ENCODE results near the gene ACOXL.

ACOXL gene

GRCh38 chr2:110843959-110844510 is 111.7 kb downstream of the ACOXL start:
- Histone ChIP-seq H3F3A (ENCODE audit: control insufficient read depth, insufficient read depth) (no peaks in the 10 kb centered on the region), H3K9me2 (replicated peaks; ENCODE audit: control insufficient read depth, low read length) (no peaks in the 10 kb centered on the region), H3K79me2 (ENCODE audit: control insufficient read depth, low read length) (no peaks in the 10 kb centered on the region), H3K4me3 (ENCODE audit: low read length) (no peak overlapping the region), H4K20me1 (ENCODE audit: control insufficient read depth, insufficient read depth, low read depth, low read length) (no peaks in the 10 kb centered on the region), H3K27ac (ENCODE audit: low read depth, low read length) (no peak overlapping the region), H3K36me3 (ENCODE audit: control insufficient read depth, low read length) (no peaks in the 10 kb centered on the region), H3K27me3 (ENCODE audit: control insufficient read depth, low read length) (peaks cover 22% of the 10 kb centered on the region), H3K9me3 (ENCODE audit: control insufficient read depth, insufficient read depth, low read length) (no peaks in the 10 kb centered on the region), H3K4me2 (ENCODE audit: low read length) (no peak overlapping the region), H3K4me1 (ENCODE audit: control insufficient read depth, low read length) (peaks cover 6% of the 10 kb centered on the region; the same call in 1 of the 2 replicates)
- TF ChIP-seq, protein P1, sequence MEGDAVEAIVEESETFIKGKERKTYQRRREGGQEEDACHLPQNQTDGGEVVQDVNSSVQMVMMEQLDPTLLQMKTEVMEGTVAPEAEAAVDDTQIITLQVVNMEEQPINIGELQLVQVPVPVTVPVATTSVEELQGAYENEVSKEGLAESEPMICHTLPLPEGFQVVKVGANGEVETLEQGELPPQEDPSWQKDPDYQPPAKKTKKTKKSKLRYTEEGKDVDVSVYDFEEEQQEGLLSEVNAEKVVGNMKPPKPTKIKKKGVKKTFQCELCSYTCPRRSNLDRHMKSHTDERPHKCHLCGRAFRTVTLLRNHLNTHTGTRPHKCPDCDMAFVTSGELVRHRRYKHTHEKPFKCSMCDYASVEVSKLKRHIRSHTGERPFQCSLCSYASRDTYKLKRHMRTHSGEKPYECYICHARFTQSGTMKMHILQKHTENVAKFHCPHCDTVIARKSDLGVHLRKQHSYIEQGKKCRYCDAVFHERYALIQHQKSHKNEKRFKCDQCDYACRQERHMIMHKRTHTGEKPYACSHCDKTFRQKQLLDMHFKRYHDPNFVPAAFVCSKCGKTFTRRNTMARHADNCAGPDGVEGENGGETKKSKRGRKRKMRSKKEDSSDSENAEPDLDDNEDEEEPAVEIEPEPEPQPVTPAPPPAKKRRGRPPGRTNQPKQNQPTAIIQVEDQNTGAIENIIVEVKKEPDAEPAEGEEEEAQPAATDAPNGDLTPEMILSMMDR (IDR thresholded peaks at IDR 0.05; ENCODE audit: low read depth, low read length, poor library complexity, severe bottlenecking), result no peak
- no peak for TF ChIP-seq EZH2phosphoT487 (IDR thresholded peaks at IDR 0.05; ENCODE audit: borderline replicate concordance, low read length)

- Histone ChIP-seq H3K4me1 (ENCODE audit: control insufficient read depth, low read length) (peaks cover 6% of the 10 kb centered on the region; the same call in 1 of the 2 replicates), H3K9me3 (ENCODE audit: control insufficient read depth, insufficient read depth, low read length) (no peaks in the 10 kb centered on the region), H3K4me2 (ENCODE audit: low read length) (no peak overlapping the region), H3K9me2 (replicated peaks; ENCODE audit: control insufficient read depth, low read length) (no peaks in the 10 kb centered on the region), H3K27me3 (ENCODE audit: control insufficient read depth, low read length) (peaks cover 11% of the 10 kb centered on the region), H3F3A (ENCODE audit: control insufficient read depth, insufficient read depth) (no peaks in the 10 kb centered on the region), H3K27ac (ENCODE audit: low read depth, low read length) (no peak overlapping the region), H3K36me3 (ENCODE audit: control insufficient read depth, low read length) (no peaks in the 10 kb centered on the region), H3K4me3 (ENCODE audit: low read length) (no peak overlapping the region), H3K79me2 (ENCODE audit: control insufficient read depth, low read length) (no peaks in the 10 kb centered on the region), H4K20me1 (ENCODE audit: control insufficient read depth, insufficient read depth, low read depth, low read length) (no peaks in the 10 kb centered on the region)
- TF ChIP-seq EZH2phosphoT487 (IDR thresholded peaks at IDR 0.05; ENCODE audit: borderline replicate concordance, low read length), result no peak
- TF ChIP-seq, protein P1 (IDR thresholded peaks at IDR 0.05; ENCODE audit: low read depth, low read length, poor library complexity, severe bottlenecking), result no peak
These were observed 115.3 kb downstream of the ACOXL start for GRCh38 chr2:110847651-110848050.

- Histone ChIP-seq H3K79me2 (ENCODE audit: control insufficient read depth, low read length) (no peaks in the 10 kb centered on the region), H3K27me3 (ENCODE audit: control insufficient read depth, low read length) (peaks cover 7% of the 10 kb centered on the region), H3K4me2 (ENCODE audit: low read length) (no peak overlapping the region), H3F3A (ENCODE audit: control insufficient read depth, insufficient read depth) (no peaks in the 10 kb centered on the region), H4K20me1 (ENCODE audit: control insufficient read depth, insufficient read depth, low read depth, low read length) (no peaks in the 10 kb centered on the region), H3K27ac (ENCODE audit: low read depth, low read length) (no peak overlapping the region), H3K4me3 (ENCODE audit: low read length) (no peak overlapping the region), H3K36me3 (ENCODE audit: control insufficient read depth, low read length) (no peaks in the 10 kb centered on the region), H3K9me3 (ENCODE audit: control insufficient read depth, insufficient read depth, low read length) (no peaks in the 10 kb centered on the region), H3K9me2 (replicated peaks; ENCODE audit: control insufficient read depth, low read length) (no peaks in the 10 kb centered on the region), H3K4me1 (ENCODE audit: control insufficient read depth, low read length) (peaks cover 6% of the 10 kb centered on the region; the same call in 1 of the 2 replicates)
- no peak for TF ChIP-seq EZH2phosphoT487 (IDR thresholded peaks at IDR 0.05; ENCODE audit: borderline replicate concordance, low read length)
- TF ChIP-seq, protein P1 (IDR thresholded peaks at IDR 0.05; ENCODE audit: low read depth, low read length, poor library complexity, severe bottlenecking), result no peak
These were observed 115.7 kb downstream of the ACOXL start for GRCh38 chr2:110848071-110848470.
